ENCODE results near the gene TEX13C. TPM values are rescaled to one million over a fixed set of nuclear protein-coding genes. Genes with fewer than 3 reads are reported as not detected.
"Not testable (repeated sequence)": the region's sequence is repeated elsewhere in the genome, so short reads cannot be mapped to it uniquely, and the experiment has no call there.

Gene TEX13C
- total RNA-seq, 2 donors from 2014 or later, result not detected

DNA sequence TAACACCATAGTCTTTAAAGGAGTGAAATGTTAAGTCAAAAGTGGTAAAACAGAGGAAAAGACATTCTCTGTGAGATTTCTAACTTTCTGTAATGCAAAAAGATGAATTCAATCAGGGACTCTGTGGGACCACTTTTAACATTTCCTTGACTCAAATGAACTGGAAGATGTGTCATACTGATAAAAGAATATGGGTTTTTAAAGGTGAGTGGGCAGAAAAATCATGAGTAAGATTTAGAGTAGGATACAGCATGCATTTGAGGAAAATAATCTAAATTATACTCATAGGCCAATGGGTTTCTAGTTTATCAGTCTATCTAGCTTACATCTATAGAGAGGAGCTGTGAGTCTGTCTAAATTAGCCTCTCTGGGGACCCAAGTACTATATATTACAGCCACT is 11.0 kb upstream of the TEX13C start:
- no peaks in the 10 kb centered on the region for H3K4me1 ChIP-seq

DNA sequence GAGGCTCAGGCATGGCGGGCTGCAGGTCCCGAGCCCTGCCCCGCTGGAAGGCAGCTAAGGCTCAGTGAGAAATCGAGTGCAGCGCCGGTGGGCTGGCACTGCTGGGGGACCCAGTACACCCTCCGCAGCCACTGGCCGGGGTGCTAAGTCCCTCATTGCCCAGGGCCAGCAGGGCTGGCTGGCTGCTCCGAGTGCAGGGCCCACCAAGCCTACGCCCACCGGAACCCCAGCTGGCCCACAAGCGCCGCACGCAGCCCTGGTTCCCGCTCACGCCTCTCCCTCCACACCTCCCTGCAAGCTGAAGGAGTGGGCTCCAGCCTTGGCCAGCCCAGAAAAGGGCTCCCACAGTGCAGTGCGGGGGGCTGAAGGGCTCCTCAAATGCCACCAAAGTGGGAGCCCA is 505 bp upstream of the TEX13C start:
- not testable (repeated sequence) for H3K36me3 ChIP-seq; H3K27me3 ChIP-seq; H3K9me3 ChIP-seq; H3K27ac ChIP-seq; H3K4me1 ChIP-seq; H3K4me3 ChIP-seq; DNase-seq (ENCODE audit: low spot score)

More for the DNA sequence above, 11.0 kb upstream of the TEX13C start:
- TF ChIP-seq, protein P1, sequence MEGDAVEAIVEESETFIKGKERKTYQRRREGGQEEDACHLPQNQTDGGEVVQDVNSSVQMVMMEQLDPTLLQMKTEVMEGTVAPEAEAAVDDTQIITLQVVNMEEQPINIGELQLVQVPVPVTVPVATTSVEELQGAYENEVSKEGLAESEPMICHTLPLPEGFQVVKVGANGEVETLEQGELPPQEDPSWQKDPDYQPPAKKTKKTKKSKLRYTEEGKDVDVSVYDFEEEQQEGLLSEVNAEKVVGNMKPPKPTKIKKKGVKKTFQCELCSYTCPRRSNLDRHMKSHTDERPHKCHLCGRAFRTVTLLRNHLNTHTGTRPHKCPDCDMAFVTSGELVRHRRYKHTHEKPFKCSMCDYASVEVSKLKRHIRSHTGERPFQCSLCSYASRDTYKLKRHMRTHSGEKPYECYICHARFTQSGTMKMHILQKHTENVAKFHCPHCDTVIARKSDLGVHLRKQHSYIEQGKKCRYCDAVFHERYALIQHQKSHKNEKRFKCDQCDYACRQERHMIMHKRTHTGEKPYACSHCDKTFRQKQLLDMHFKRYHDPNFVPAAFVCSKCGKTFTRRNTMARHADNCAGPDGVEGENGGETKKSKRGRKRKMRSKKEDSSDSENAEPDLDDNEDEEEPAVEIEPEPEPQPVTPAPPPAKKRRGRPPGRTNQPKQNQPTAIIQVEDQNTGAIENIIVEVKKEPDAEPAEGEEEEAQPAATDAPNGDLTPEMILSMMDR (IDR thresholded peaks at IDR 0.05), result no peak
- no peak overlapping the region for H3K4me3 ChIP-seq
- peaks cover 0 to 12% of the 10 kb centered on the region in 2 donors for H3K9me3 ChIP-seq
- H3K36me3 ChIP-seq, result no peaks in the 10 kb centered on the region
- no peak for DNase-seq (ENCODE audit: low spot score)
- H3K27ac ChIP-seq, result no peak overlapping the region
- no peaks in the 10 kb centered on the region for H3K27me3 ChIP-seq

DNA sequence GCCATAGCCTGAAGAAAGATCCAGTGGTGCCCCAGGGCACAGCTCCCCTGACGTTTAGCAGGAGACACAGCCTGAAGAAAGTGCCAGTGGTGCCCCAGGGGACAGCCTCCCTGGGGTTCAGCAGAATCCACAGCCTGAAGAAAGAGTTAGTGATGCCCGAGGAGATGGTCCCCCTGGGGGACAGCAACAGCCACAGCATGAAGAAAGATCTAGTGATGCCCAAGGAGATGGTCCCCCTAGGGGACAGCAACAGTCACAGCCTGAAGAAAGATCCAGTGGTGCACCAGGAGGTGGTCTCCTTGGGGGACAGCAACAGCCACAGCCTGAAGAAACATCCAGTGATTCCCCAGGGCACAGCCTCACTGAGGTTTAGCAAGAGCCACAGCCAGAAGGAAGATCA is 2.8 kb downstream of the TEX13C start:
- Histone ChIP-seq H3K9me3 (no peaks in the 10 kb centered on the region), H3K36me3 (no peaks in the 10 kb centered on the region), H3K27ac (no peak overlapping the region), H3K4me3 (no peak overlapping the region), H3K4me1 (no peaks in the 10 kb centered on the region), H3K27me3 (no peaks in the 10 kb centered on the region)
- TF ChIP-seq, protein P1 (IDR thresholded peaks at IDR 0.05), result no peak
- no peak for DNase-seq (ENCODE audit: low spot score)

DNA sequence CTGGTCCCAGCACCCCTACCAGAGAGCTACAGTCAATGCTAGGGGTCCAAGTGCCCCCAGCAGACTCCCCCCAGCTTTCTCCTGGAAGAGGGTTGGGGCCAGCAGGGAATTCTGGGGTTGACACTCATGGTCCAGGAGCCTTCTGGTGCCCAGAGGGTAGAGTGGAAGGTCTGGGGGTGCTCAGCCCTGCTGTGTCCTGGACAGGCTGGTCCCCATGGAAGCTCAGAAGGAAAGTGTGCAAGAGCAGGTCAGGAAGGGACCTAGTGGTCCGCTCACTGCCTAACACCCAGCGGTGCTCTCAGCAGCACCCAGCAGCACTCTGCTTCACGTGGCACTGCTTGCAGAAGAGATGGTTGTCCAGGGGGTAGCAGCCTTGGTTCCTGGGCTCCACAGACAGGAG is 6.9 kb downstream of the TEX13C start:
- no peak overlapping the region for H3K4me3 ChIP-seq
- H3K9me3 ChIP-seq, result no peaks in the 10 kb centered on the region
- TF ChIP-seq, protein P1 (IDR thresholded peaks at IDR 0.05), result no peak
- no peak overlapping the region for H3K27ac ChIP-seq
- H3K27me3 ChIP-seq, result no peaks in the 10 kb centered on the region
- no peaks in the 10 kb centered on the region for H3K4me1 ChIP-seq
- H3K36me3 ChIP-seq, result no peaks in the 10 kb centered on the region
- DNase-seq (ENCODE audit: low spot score), result no peak

DNA sequence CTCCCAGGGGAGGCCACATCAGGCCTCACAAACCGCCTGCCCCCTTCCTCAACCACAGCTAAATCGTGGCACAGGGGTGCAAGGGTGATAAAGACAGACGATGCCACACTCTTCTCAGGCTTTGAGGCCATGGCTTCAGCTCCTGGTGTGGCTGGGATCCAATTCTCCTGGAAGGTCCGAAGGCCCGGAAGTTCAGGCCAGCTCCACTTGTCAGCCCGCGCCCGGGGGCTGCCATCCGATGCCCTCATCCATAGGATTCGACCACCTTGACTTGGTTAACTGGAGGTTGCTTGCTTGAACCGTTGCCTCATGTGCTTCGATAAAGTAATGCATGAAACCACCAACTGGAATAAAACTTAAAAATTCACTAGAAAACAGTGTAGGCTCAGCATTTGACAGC is 8.2 kb downstream of the TEX13C start:
- Histone ChIP-seq H3K36me3 (no peaks in the 10 kb centered on the region), H3K27me3 (no peaks in the 10 kb centered on the region), H3K27ac (no peak overlapping the region), H3K4me1 (no peaks in the 10 kb centered on the region), H3K9me3 (no peaks in the 10 kb centered on the region), H3K4me3 (no peak overlapping the region)
- TF ChIP-seq, protein P1 (IDR thresholded peaks at IDR 0.05), result no peak
- DNase-seq (ENCODE audit: low spot score), result no peak

DNA sequence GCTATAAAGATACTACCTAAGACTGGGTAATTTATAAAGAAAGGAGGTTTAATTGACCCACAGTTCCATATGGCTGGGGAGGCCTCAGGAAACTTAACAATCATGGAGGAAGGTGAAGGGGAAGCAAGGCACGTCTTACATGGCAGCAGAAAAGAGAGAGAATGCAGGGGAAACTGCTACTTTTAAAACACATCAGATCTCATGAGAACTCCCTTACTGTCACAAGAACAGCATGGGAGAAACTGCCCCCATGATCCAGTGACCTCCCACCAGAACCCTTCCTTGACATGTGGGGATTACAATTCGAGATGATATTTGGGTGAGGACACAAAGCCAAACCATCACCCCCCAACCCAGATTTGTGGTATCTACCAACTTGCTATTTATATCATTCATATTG is 13.9 kb downstream of the TEX13C start:
- H3K27me3 ChIP-seq, result no peaks in the 10 kb centered on the region
- H3K9me3 ChIP-seq, result no peaks in the 10 kb centered on the region
- H3K27ac ChIP-seq, result no peak overlapping the region
- TF ChIP-seq, protein P1 (IDR thresholded peaks at IDR 0.05), result no peak
- no peak for DNase-seq (ENCODE audit: low spot score)
- H3K4me3 ChIP-seq, result no peak overlapping the region
- no peaks in the 10 kb centered on the region for H3K36me3 ChIP-seq
- no peaks in the 10 kb centered on the region for H3K4me1 ChIP-seq
